NCI-H146 treated with DMSO at 0.1 percent for 48 hours (cell line): ENCODE data around the gene RAP1GAP2.
"Not testable (repeated sequence)": the region's sequence is repeated elsewhere in the genome, so short reads cannot be mapped to it uniquely, and the experiment has no call there.

Experiments
- DNase-seq: peaks from one replicate; lab custom pipeline; 2025; ENCODE audit not compliant: unreplicated experiment; lab: John Stamatoyannopoulos, UW

Gene RAP1GAP2

GRCh38 chr17:3035256-3035967 lies 239.2 kb downstream of the RAP1GAP2 start:
- DNase-seq: no peak

- DNase-seq: no peak
Observed at GRCh38 chr17:3035968-3036280, 239.7 kb downstream of the RAP1GAP2 start.

- no peak for DNase-seq
Observed at GRCh38 chr17:3036800-3037199, 240.6 kb downstream of the RAP1GAP2 start.

GRCh38 chr17:3037259-3037658 lies 241.0 kb downstream of the RAP1GAP2 start:
- DNase-seq: no peak

- no peak for DNase-seq
Observed at GRCh38 chr17:3038941-3039340, 242.7 kb downstream of the RAP1GAP2 start.

- DNase-seq: no peak
Observed at GRCh38 chr17:3039736-3040135, 243.5 kb downstream of the RAP1GAP2 start.

- DNase-seq: no peak
Observed at GRCh38 chr17:3040882-3041281, 244.6 kb downstream of the RAP1GAP2 start.

- DNase-seq: no peak
Observed at GRCh38 chr17:3043737-3044365, 247.6 kb downstream of the RAP1GAP2 start.

- DNase-seq: no peak
Observed at GRCh38 chr17:3046753-3047152, 250.5 kb downstream of the RAP1GAP2 start.

- peak; percentile 96 for DNase-seq
Observed at GRCh38 chr17:3048727-3049471, 252.7 kb downstream of the RAP1GAP2 start.

GRCh38 chr17:3049705-3050295 lies 253.6 kb downstream of the RAP1GAP2 start:
- no peak for DNase-seq

GRCh38 chr17:3054868-3055267 lies 258.6 kb downstream of the RAP1GAP2 start:
- not testable (repeated sequence) for DNase-seq

- DNase-seq: not testable (repeated sequence)
Observed at GRCh38 chr17:3062824-3063377, 266.7 kb downstream of the RAP1GAP2 start.

GRCh38 chr17:3063507-3063906 lies 267.3 kb downstream of the RAP1GAP2 start, which contains the start of gene OR1D5:
Gene OR1D5, minus strand, starts transcription at chr17:3063607. Its CDS starts 0 bp downstream, at chr17:3063607.
- not testable (repeated sequence) for DNase-seq

GRCh38 chr17:3065192-3065591 lies 269.0 kb downstream of the RAP1GAP2 start:
- DNase-seq: not testable (repeated sequence)

GRCh38 chr17:3073850-3074249 lies 277.6 kb downstream of the RAP1GAP2 start:
- DNase-seq: not testable (repeated sequence)
